ENCODE data around the gene CASP2. TPM values are rescaled to one million over a fixed set of nuclear protein-coding genes. Genes with fewer than 3 reads are reported as not detected.

Gene CASP2
- 17.2 to 22.5 TPM (median 19.8 TPM) in 5 replicates for total RNA-seq (2022; extraction: Qiagen RNA extraction; ENCODE audit: low read depth)

GRCh38 chr7:143287935-143288826, at the start of gene CASP2:
CASP2 (plus strand) TSS chr7:143288351; CDS start chr7:143288456, 105 bp downstream.

GRCh38 chr7:143263266-143264195, 24.6 kb upstream of the CASP2 start, which contains the start of gene GSTK1:
GSTK1 (plus strand) TSS chr7:143263441; CDS start chr7:143263514, 73 bp downstream.

GRCh38 chr7:143284591-143285469, 3.3 kb upstream of the CASP2 start, which contains the start of gene TMEM139:
TMEM139 (plus strand) TSS chr7:143284958; CDS start chr7:143285958, 1,000 bp downstream.

GRCh38 chr7:143315776-143316175, 27.6 kb downstream of the CASP2 start, which contains the start of gene CLCN1:
CLCN1 (plus strand) TSS chr7:143316111; CDS start chr7:143316213, 102 bp downstream.

Other genes with a start within 250 kb of the CASP2 start
- not detected in 5 replicates for gene OR6V1, start 236.0 kb upstream of the CASP2 start, total RNA-seq (2022; extraction: Qiagen RNA extraction; ENCODE audit: low read depth)
- gene PIP, start 156.3 kb upstream of the CASP2 start, total RNA-seq (2022; extraction: Qiagen RNA extraction; ENCODE audit: low read depth) = 0.51 to 0.75 TPM (median 0.71 TPM) in 3 of 5 replicates, not detected in the others
- not detected in 5 replicates for gene TAS2R39, start 104.9 kb upstream of the CASP2 start, total RNA-seq (2022; extraction: Qiagen RNA extraction; ENCODE audit: low read depth)
- not detected in 5 replicates for gene TAS2R40, start 66.3 kb upstream of the CASP2 start, total RNA-seq (2022; extraction: Qiagen RNA extraction; ENCODE audit: low read depth)
- 103 to 121 TPM (median 114 TPM) in 5 replicates for gene GSTK1, start 24.9 kb upstream of the CASP2 start, total RNA-seq (2022; extraction: Qiagen RNA extraction; ENCODE audit: low read depth)
- gene TMEM139, start 3.4 kb upstream of the CASP2 start, total RNA-seq (2022; extraction: Qiagen RNA extraction; ENCODE audit: low read depth) = 0.48 to 1.5 TPM (median 1.0 TPM) in 5 replicates
- gene CLCN1, start 27.8 kb downstream of the CASP2 start, total RNA-seq (2022; extraction: Qiagen RNA extraction; ENCODE audit: low read depth) = 0.06 to 0.08 TPM in 2 of 5 replicates, not detected in the others
- 0.20 to 0.62 TPM (median 0.46 TPM) in 5 replicates for gene FAM131B, start 74.4 kb downstream of the CASP2 start, total RNA-seq (2022; extraction: Qiagen RNA extraction; ENCODE audit: low read depth)
- gene ZYX, start 93.0 kb downstream of the CASP2 start, total RNA-seq (2022; extraction: Qiagen RNA extraction; ENCODE audit: low read depth) = 131 to 203 TPM (median 178 TPM) in 5 replicates
- 0.29 TPM in 1 of 5 replicates, not detected in the others for gene EPHA1, start 120.5 kb downstream of the CASP2 start, total RNA-seq (2022; extraction: Qiagen RNA extraction; ENCODE audit: low read depth)
- not detected in 5 replicates for gene TAS2R60, start 155.1 kb downstream of the CASP2 start, total RNA-seq (2022; extraction: Qiagen RNA extraction; ENCODE audit: low read depth)
- gene TAS2R41, start 189.5 kb downstream of the CASP2 start, total RNA-seq (2022; extraction: Qiagen RNA extraction; ENCODE audit: low read depth) = not detected in 5 replicates

Data from A549 treated with ZK216348 at 1 μM for 4 hours (cell line).